ACC112 (cell line): Measurements from ENCODE around the gene TPBGL.

ENCODE experiments used
- H2AFZ ChIP-seq: fragments of 200-600 bp; sonication (generic); one replicate; pipeline ENCODE4 v1.6.0; 2017; ENCODE audit warnings: antibody characterized with exemption, low read length; ENCODE audit not compliant: unreplicated experiment
- H3K27ac ChIP-seq: fragments of 200-600 bp; sonication (generic); 2 replicates; pipeline ENCODE4 v1.5.1; 2014; ENCODE audit warnings: low read depth, mild to moderate bottlenecking, antibody characterized with exemption, low read length, moderate library complexity
- H3K27me3 ChIP-seq: fragments of 200-600 bp; sonication (generic); 2 replicates; pipeline ENCODE4 v1.6.1; 2014; ENCODE audit warnings: mild to moderate bottlenecking, antibody characterized with exemption, low read length, moderate library complexity, mixed read lengths; ENCODE audit not compliant: insufficient read depth
- H3K36me3 ChIP-seq: fragments of 200-600 bp; sonication (generic); 2 replicates; pipeline ENCODE4 v1.6.1; 2016; ENCODE audit warnings: mild to moderate bottlenecking, antibody characterized with exemption, low read length, moderate library complexity, mixed read lengths; ENCODE audit not compliant: insufficient read depth
- H3K4me1 ChIP-seq: fragments of 200-600 bp; sonication (generic); one replicate; pipeline ENCODE4 v1.6.1; 2016; ENCODE audit warnings: low read length, mixed read lengths; ENCODE audit not compliant: insufficient read depth, unreplicated experiment, control insufficient read depth
- H3K4me3 ChIP-seq: fragments of 200-600 bp; sonication (generic); 2 replicates; pipeline ENCODE4 v1.5.1; 2014; ENCODE audit warnings: mild to moderate bottlenecking, low read depth, low read length
- H3K79me2 ChIP-seq: fragments of 200-600 bp; sonication (generic); one replicate; pipeline ENCODE4 v1.6.0; 2016; ENCODE audit warnings: low read length; ENCODE audit not compliant: control insufficient read depth, unreplicated experiment, insufficient read depth

The TPBGL gene

DNA sequence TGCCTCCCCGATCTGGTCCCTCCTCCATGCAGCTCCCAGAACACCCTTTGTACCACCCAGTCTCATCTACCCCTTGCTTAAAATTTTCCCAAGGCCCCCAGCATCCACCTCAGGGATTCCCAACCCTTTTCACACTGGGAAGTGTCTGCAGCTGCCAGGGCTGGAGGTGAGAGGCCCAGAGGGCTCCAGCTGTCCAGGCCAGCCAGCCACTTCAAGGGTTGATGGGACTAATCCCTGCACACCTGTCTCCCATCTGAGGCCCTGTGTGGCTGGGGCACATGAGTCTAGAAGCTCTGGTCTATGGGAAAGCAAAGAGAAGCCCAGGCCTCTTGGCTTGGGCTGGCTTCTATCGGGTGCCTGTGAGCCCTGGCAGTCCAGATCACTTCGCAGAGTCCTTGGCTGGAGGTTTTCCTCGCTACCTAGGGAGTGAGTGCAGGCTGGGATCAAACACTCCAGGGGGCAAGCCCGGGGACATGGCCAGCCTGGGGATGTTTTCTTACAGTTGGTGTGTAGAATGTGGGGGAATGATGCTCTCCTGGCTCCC lies 41.1 kb upstream of the TPBGL start:
- peaks cover 28% of the 10 kb centered on the region for H3K27me3 ChIP-seq

DNA sequence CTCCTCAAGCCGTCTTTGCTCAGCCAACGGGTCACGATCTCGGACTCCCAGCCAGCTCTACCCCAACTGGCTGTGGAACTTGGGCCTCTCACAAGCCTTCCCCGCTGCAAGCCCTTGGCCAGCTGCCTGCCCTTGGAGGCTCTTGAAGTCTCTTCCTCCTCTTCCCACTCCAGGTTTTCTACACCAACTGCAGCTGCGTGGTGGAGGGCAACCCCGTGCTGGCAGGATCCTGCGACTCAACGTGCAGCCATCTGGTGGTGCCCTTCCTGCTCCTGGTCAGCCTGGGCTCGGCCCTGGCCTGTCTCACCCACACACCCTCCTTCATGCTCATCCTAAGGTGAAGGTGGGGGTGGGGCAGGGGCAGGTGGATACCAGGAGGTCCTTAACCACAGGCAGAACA lies 40.5 kb upstream of the TPBGL start:
- Histone ChIP-seq H3K79me2 (no peaks in the 10 kb centered on the region), H3K4me1 (peaks cover 4% of the 10 kb centered on the region), H3K27ac (no peak overlapping the region), H3K4me3 (no peak overlapping the region), H2AFZ (no peak overlapping the region), H3K36me3 (no peaks in the 10 kb centered on the region), H3K27me3 (peaks cover 28% of the 10 kb centered on the region)

More for the DNA sequence above, 41.1 kb upstream of the TPBGL start:
- H3K4me1 ChIP-seq: peaks cover 4% of the 10 kb centered on the region
- H3K36me3 ChIP-seq: no peaks in the 10 kb centered on the region
- H3K27ac ChIP-seq: no peak overlapping the region
- H3K79me2 ChIP-seq: no peaks in the 10 kb centered on the region
- H3K4me3 ChIP-seq: no peak overlapping the region
- H2AFZ ChIP-seq: no peak overlapping the region

DNA sequence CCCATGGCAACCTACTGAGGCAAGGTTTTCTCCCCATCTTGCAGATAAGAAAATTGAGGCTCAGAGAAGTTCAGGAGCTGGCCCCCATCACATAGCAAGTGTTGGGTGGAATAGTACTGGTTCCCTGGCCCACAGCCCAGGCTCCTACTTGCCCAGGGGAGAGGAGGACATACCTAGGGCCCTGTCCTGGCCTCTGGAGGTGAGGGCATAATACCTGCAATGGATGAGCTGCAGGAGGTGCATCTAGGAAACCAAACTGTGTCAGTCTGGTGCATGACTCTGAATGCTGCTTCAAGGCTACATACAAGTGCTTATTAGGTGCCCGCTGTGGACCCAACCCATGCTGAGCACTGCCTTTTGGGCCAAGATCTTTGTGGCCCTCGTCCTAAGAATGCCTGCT lies 40.0 kb upstream of the TPBGL start:
- H3K79me2 ChIP-seq: no peaks in the 10 kb centered on the region
- H3K27me3 ChIP-seq: peaks cover 28% of the 10 kb centered on the region
- no peaks in the 10 kb centered on the region for H3K36me3 ChIP-seq
- H3K4me3 ChIP-seq: no peak overlapping the region
- peaks cover 2% of the 10 kb centered on the region for H3K4me1 ChIP-seq
- no peak overlapping the region for H3K27ac ChIP-seq
- no peak overlapping the region for H2AFZ ChIP-seq

DNA sequence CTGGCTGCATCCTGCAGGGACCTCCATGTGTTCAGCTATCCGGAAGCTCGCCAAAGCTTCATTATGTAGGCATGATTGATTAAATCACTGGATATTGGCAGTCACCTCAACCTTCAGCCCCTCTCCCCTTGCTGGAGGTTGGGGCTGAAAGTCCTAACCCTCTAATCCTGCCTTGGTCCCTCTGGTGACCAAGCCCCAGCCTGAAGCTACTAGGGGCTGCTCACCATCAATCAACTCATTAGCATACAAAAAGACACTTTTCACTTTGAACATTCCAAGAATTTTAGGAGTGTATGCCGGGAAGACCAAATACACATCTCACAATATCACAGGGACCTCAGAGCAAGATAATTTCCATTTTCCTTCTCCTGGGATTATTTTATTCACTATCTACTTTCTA lies 38.8 kb upstream of the TPBGL start:
- Histone ChIP-seq H3K4me1 (no peaks in the 10 kb centered on the region), H2AFZ (no peak overlapping the region), H3K27me3 (peaks cover 34% of the 10 kb centered on the region)

DNA sequence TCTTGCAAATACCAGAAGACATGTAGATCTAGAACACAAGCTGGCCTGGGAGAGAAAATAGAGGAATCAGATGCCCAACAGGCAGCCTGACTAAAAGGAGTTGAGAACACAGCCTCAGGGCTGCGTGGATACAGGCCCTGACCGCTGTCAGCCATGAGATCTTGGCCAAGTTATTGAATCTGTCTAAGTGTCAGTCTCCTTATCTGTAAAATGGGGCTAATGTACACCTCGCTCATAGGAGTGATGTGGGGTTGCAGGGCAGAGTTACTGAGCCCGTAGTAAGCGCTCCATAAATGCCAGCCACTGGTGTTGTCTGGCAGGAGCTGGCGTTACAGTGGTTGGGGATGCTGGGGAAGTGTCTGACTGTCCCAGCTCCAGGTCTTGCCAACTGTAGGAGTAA lies 38.4 kb upstream of the TPBGL start:
- Histone ChIP-seq H3K36me3 (no peaks in the 10 kb centered on the region), H3K27me3 (peaks cover 38% of the 10 kb centered on the region), H3K4me1 (no peaks in the 10 kb centered on the region), H2AFZ (no peak overlapping the region), H3K79me2 (no peaks in the 10 kb centered on the region), H3K27ac (no peak overlapping the region), H3K4me3 (no peak overlapping the region)

More for the DNA sequence above, 38.8 kb upstream of the TPBGL start:
- no peaks in the 10 kb centered on the region for H3K36me3 ChIP-seq
- no peak overlapping the region for H3K4me3 ChIP-seq
- no peaks in the 10 kb centered on the region for H3K79me2 ChIP-seq
- no peak overlapping the region for H3K27ac ChIP-seq

DNA sequence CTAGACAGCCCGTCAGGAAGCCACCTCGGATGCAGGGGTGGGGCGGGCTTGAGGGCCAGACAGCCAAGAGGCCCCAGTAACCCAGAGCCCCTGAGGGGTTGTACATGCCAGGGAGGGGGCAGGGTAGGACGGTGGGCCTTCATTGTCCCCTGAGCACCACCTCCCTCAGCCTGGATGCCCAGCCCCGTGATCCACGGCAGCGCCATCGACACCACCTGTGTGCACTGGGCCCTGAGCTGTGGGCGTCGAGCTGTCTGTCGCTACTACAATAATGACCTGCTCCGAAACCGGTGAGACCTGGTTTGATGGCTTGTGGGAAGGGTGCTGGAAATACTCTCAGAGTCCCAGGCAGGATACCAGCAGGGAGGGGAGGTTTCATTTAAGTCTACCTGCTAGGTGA lies 37.4 kb upstream of the TPBGL start:
- H3K27me3 ChIP-seq: peaks cover 48% of the 10 kb centered on the region

DNA sequence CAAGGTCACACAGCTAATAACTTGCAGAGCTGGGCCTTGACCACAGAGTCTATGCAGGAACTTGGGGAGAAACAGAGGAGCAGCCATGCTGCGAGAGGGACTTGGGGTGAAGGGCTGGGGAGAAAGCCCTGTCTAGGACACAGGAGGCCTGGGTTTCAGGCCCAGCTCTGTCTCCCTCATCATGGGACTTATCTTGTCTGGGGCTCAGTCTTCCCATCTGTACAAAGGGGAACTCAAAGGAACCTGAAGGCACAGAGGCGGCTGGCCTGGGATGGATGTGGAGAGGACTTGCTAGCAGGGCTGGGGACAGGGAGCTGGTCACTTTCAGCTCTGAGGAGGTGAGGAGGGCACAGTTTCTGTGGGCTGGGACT lies 36.9 kb upstream of the TPBGL start:
- H3K27ac ChIP-seq: no peak overlapping the region
- no peaks in the 10 kb centered on the region for H3K4me1 ChIP-seq
- H3K27me3 ChIP-seq: peaks cover 52% of the 10 kb centered on the region
- no peaks in the 10 kb centered on the region for H3K36me3 ChIP-seq
- H3K79me2 ChIP-seq: no peaks in the 10 kb centered on the region
- no peak overlapping the region for H3K4me3 ChIP-seq
- H2AFZ ChIP-seq: no peak overlapping the region

More for the DNA sequence above, 37.4 kb upstream of the TPBGL start:
- Histone ChIP-seq H3K36me3 (no peaks in the 10 kb centered on the region), H3K4me1 (no peaks in the 10 kb centered on the region), H3K79me2 (no peaks in the 10 kb centered on the region), H3K27ac (no peak overlapping the region), H3K4me3 (no peak overlapping the region), H2AFZ (no peak overlapping the region)

DNA sequence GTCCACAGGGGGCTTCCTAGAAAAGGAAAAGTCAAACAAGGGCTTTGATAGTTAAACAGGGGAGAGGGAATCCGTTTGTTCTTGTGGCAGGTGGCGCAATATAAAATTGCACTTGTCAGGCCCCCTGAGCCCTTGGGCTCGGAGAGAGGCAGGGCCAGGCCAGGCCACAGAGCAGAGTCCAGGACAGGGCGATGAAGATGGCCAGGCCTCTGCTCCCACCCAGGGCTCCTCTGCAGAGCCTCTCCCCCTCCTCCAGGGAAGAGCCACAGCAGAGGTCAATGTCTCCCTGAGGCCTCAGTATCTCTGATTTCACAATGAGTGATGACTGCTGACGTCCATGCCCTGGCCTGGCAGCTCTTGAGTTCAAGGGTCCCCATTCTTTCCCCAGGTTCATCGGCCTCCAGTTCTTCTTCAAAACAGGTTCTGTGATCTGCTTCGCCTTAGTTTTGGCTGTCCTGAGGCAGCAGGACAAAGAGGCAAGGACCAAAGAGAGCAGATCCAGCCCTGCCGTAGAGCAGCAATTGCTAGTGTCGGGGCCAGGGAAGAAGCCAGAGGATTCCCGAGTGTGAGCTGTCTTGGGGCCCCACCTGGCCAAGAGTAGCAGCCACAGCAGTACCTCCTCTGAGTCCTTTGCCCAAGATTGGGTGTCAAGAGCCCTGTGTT lies 36.4 kb upstream of the TPBGL start:
- Histone ChIP-seq H3K27me3 (peaks cover 54% of the 10 kb centered on the region), H3K79me2 (no peaks in the 10 kb centered on the region), H3K27ac (no peak overlapping the region), H3K4me1 (no peaks in the 10 kb centered on the region), H2AFZ (no peak overlapping the region), H3K4me3 (no peak overlapping the region), H3K36me3 (no peaks in the 10 kb centered on the region)

DNA sequence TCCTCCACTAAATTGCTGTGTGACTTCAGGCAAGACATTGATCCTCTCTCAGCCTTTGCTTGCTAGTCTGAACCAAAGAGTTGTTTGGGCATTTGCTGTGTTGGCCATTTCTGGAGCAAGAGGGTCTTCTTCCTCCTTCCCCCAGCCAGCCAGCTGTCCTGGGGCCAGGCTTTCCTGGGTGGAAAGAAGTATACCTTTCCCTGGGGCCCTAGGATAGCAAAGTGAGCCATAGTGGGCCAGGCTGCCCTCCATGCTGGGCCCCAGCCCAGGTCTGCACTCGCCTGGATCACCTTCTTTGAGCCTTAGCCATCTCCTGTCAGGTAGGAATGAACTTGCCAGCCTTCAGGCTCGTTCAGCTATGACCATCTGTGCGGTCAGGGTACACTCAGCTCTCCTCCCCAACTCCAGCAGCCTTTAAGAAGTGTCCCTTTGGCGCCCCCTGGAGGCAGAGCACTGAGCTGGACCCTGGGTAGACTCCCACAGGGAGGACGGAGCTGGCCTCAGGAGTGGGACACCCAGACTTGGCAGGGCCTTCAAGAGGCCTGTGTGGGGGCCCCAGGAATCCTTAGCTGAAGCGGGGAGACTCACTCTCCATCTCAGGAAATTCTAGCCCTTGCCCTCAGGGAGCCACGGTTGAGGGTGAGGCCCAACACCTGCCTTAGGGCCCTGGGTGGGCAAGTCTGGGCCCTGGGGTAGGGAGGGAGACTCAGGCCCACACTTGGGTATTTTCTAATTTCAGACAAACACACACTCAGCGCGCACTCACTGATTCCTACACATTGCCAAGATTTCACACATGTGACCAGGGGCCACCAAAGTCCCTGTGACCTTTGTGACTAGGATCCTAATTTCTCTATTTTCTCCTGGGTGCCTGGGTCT lies 35.6 kb upstream of the TPBGL start:
- Histone ChIP-seq H3K27ac (no peak overlapping the region), H3K36me3 (no peaks in the 10 kb centered on the region), H3K27me3 (peaks cover 54% of the 10 kb centered on the region), H3K4me1 (no peaks in the 10 kb centered on the region), H3K79me2 (no peaks in the 10 kb centered on the region), H3K4me3 (no peak overlapping the region), H2AFZ (no peak overlapping the region)

DNA sequence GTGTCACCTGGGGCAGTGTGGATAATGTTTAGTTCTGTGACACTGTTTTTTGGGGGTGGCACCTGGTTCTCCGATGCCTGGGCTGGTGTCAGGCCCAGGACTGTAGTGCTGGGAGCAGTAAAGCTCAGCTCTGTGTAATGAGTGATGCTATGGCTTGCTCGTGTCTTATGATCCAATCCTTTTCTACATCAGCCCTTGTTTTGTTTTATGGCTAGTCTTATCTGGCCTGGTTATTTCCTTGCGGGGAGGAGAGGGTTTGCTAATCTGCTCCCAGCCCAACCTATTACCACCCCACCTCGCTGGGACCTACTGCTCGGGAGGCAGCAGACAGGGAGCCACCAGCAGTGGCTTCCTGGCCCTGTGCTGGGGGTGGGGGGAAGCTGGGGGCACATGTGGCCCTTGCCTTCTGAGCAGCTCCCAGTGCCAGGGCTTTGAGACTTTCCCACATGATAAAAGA lies 35.0 kb upstream of the TPBGL start:
- Histone ChIP-seq H3K27me3 (peaks cover 53% of the 10 kb centered on the region), H3K4me1 (no peaks in the 10 kb centered on the region), H3K79me2 (no peaks in the 10 kb centered on the region), H3K27ac (no peak overlapping the region), H2AFZ (no peak overlapping the region), H3K4me3 (no peak overlapping the region), H3K36me3 (no peaks in the 10 kb centered on the region)
